HepG2 (cell line): ENCODE measurements around the gene NDRG2. TPM values are rescaled to one million over a fixed set of nuclear protein-coding genes. Genes with fewer than 3 reads are reported as not detected.

Experiments
- AHR ChIP-seq: IDR thresholded peaks from 2 replicates; pipeline ENCODE4 v1.6.1; 2018; ENCODE audit warnings: missing genetic modification reagents, missing compliant biosample characterization
- ELF1 ChIP-seq: sonication (generic); formaldehyde crosslinking; IDR thresholded peaks from 2 replicates; pipeline ENCODE4 v1.4.0; 2020; ENCODE audit warnings: missing genetic modification reagents
- FOXK1 ChIP-seq: sonication (generic); formaldehyde crosslinking; IDR thresholded peaks from 2 replicates; pipeline ENCODE4 v1.4.0; 2020; ENCODE audit warnings: low read depth, missing genetic modification reagents, borderline replicate concordance
- MIER2 ChIP-seq: IDR thresholded peaks from 2 replicates; pipeline ENCODE4 v1.6.1; 2016; ENCODE audit warnings: missing biosample characterization, missing genetic modification reagents
- NCOA1 ChIP-seq: sonication (generic); formaldehyde crosslinking; IDR thresholded peaks from 2 replicates; pipeline ENCODE4 v1.9.0; 2021; ENCODE audit warnings: missing genetic modification reagents
- RCOR2 ChIP-seq: IDR thresholded peaks from 2 replicates; pipeline ENCODE4 v1.6.1; 2016; ENCODE audit warnings: missing biosample characterization, missing genetic modification reagents
- SALL1 ChIP-seq: sonication (generic); formaldehyde crosslinking; IDR thresholded peaks from 2 replicates; pipeline ENCODE4 v1.8.0; 2022; ENCODE audit warnings: mild to moderate bottlenecking, missing genetic modification reagents
- SETDB1 ChIP-seq: sonication (generic); formaldehyde crosslinking; IDR thresholded peaks from 2 replicates; pipeline ENCODE4 v1.5.1; 2020; ENCODE audit warnings: missing genetic modification reagents, mild to moderate bottlenecking, borderline replicate concordance
- SOX5 ChIP-seq: IDR thresholded peaks from 2 replicates; pipeline ENCODE4 v1.6.1; 2016; ENCODE audit warnings: borderline replicate concordance
- SP5 ChIP-seq: IDR thresholded peaks from 2 replicates; pipeline ENCODE4 v1.6.1; 2016; ENCODE audit warnings: low read depth, borderline replicate concordance
- SPEN ChIP-seq: sonication (generic); formaldehyde crosslinking; IDR thresholded peaks from 2 replicates; pipeline ENCODE4 v1.5.1; 2020; ENCODE audit warnings: low read depth, mild to moderate bottlenecking, missing genetic modification reagents
- TEAD3 ChIP-seq: optimal IDR thresholded peaks from 2 replicates; pipeline ENCODE3; 2016; ENCODE audit warnings: borderline replicate concordance
- YEATS2 ChIP-seq: sonication (generic); formaldehyde crosslinking; IDR thresholded peaks from 2 replicates; pipeline ENCODE4 v1.4.0; 2020; ENCODE audit warnings: missing genetic modification reagents, borderline replicate concordance
- ZBTB20 ChIP-seq: sonication (generic); formaldehyde crosslinking; IDR thresholded peaks from 2 replicates; pipeline ENCODE4 v1.8.1; 2023; ENCODE audit warnings: missing genetic modification reagents, low read depth, mild to moderate bottlenecking, borderline replicate concordance
- ZBTB38 ChIP-seq: sonication (generic); formaldehyde crosslinking; IDR thresholded peaks from 2 replicates; pipeline ENCODE4 v1.5.1; 2020; ENCODE audit warnings: mild to moderate bottlenecking, missing genetic modification reagents
- ZBTB8A ChIP-seq: sonication (generic); formaldehyde crosslinking; IDR thresholded peaks from 2 replicates; pipeline ENCODE4 v1.4.0; 2020; ENCODE audit warnings: mild to moderate bottlenecking, low read depth, missing genetic modification reagents, borderline replicate concordance
- ZNF678 ChIP-seq: sonication (generic); formaldehyde crosslinking; IDR thresholded peaks from 2 replicates; pipeline ENCODE4 v1.4.0; 2020; ENCODE audit warnings: mild to moderate bottlenecking, missing genetic modification reagents
- ZNF761 ChIP-seq: sonication (generic); formaldehyde crosslinking; conservative IDR thresholded peaks from 2 replicates; pipeline ENCODE4 v1.4.0; 2020; ENCODE audit warnings: mild to moderate bottlenecking, missing genetic modification reagents
- polyA plus RNA-seq, 8 experiments: library from polyadenylated mRNA; depleted of rRNA in 3 of 8; stranded (reverse) in 7 of 8; unstranded in 1 of 8; fragments of >200 nt; fragmentation: Illumina TruSeq in 4 of 8; extraction: Trizol in 4 of 8; gene quantifications; 2 replicates each; pipeline versions ENCODE4 v1.2.1 to v1.2.3, GENCODE V29; 2011 to 2016; ENCODE audit warnings: low read depth in 4 of 8, missing spikeins in 1 of 8, mixed read lengths in 1 of 8; ENCODE audit not compliant: insufficient read depth in 1 of 8
- total RNA-seq, 5 experiments: library from RNA; depleted of rRNA; stranded (reverse); fragments of >200 nt; fragmentation: Illumina TruSeq; extraction: Trizol; gene quantifications; 2 replicates each; pipeline ENCODE4 v1.2.3, GENCODE V29; 2016; ENCODE audit warnings: low read depth in 1 of 5
- TF ChIP-seq, protein P1 (sequence below): sonication (generic); formaldehyde crosslinking; conservative IDR thresholded peaks from 2 replicates; pipeline ENCODE4 v1.8.0; 2022; ENCODE audit warnings: mild to moderate bottlenecking, moderate library complexity, missing genetic modification reagents
- TF ChIP-seq, protein P2 (sequence below): sonication (generic); formaldehyde crosslinking; IDR thresholded peaks from 2 replicates; pipeline ENCODE4 v1.4.0; 2020; ENCODE audit warnings: missing genetic modification reagents, borderline replicate concordance
- TF ChIP-seq, protein P3 (sequence below): sonication (generic); formaldehyde crosslinking; IDR thresholded peaks from 2 replicates; pipeline ENCODE4 v1.5.1; 2020; ENCODE audit warnings: mild to moderate bottlenecking, moderate library complexity, missing genetic modification reagents
- TF ChIP-seq, protein P4 (sequence below): sonication (generic); formaldehyde crosslinking; conservative IDR thresholded peaks from 2 replicates; pipeline ENCODE4 v1.8.1; 2023; ENCODE audit warnings: missing genetic modification reagents

The NDRG2 gene
- total and polyA plus RNA-seq, 2 of the 13 experiments (the other 11 are each of a cell fraction or from before 2014, with no cell fraction given): 27.2 to 189 TPM

DNA sequence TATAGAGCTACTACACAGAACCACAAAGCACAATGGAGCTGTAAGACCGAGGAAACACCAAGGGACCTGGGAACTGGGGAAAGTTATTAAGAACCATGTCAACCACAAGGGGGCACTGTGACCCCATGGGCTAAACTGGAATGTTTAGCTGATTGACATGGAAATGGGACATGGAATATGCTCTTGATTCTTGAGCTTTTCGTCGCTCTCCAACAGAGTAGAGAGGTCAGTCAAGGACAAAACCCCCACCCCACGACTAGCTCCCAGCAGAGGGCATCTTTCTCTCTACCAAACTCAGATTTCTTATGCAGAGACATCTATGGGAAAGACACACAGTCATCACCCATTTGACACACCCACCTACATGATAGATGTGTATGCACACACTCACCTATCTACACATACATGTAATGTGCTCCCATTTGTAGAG is 10.1 kb downstream of the NDRG2 start (continued):
- TF ChIP-seq ZNF678 (CRISPR knock-in tag): no peak
- TF ChIP-seq MIER2 (CRISPR knock-in tag): peak; percentile 61; the same call in 1 of the 2 replicates
- TF ChIP-seq ELF1 (CRISPR knock-in tag): peak; percentile 43; the same call in 1 of the 2 replicates
- TF ChIP-seq ZBTB8A (CRISPR knock-in tag): no peak
- TF ChIP-seq, protein P1, sequence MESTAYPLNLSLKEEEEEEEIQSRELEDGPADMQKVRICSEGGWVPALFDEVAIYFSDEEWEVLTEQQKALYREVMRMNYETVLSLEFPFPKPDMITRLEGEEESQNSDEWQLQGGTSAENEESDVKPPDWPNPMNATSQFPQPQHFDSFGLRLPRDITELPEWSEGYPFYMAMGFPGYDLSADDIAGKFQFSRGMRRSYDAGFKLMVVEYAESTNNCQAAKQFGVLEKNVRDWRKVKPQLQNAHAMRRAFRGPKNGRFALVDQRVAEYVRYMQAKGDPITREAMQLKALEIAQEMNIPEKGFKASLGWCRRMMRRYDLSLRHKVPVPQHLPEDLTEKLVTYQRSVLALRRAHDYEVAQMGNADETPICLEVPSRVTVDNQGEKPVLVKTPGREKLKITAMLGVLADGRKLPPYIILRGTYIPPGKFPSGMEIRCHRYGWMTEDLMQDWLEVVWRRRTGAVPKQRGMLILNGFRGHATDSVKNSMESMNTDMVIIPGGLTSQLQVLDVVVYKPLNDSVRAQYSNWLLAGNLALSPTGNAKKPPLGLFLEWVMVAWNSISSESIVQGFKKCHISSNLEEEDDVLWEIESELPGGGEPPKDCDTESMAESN: peak; percentile 66; the same call in 1 of the 2 replicates
- TF ChIP-seq, protein P2, sequence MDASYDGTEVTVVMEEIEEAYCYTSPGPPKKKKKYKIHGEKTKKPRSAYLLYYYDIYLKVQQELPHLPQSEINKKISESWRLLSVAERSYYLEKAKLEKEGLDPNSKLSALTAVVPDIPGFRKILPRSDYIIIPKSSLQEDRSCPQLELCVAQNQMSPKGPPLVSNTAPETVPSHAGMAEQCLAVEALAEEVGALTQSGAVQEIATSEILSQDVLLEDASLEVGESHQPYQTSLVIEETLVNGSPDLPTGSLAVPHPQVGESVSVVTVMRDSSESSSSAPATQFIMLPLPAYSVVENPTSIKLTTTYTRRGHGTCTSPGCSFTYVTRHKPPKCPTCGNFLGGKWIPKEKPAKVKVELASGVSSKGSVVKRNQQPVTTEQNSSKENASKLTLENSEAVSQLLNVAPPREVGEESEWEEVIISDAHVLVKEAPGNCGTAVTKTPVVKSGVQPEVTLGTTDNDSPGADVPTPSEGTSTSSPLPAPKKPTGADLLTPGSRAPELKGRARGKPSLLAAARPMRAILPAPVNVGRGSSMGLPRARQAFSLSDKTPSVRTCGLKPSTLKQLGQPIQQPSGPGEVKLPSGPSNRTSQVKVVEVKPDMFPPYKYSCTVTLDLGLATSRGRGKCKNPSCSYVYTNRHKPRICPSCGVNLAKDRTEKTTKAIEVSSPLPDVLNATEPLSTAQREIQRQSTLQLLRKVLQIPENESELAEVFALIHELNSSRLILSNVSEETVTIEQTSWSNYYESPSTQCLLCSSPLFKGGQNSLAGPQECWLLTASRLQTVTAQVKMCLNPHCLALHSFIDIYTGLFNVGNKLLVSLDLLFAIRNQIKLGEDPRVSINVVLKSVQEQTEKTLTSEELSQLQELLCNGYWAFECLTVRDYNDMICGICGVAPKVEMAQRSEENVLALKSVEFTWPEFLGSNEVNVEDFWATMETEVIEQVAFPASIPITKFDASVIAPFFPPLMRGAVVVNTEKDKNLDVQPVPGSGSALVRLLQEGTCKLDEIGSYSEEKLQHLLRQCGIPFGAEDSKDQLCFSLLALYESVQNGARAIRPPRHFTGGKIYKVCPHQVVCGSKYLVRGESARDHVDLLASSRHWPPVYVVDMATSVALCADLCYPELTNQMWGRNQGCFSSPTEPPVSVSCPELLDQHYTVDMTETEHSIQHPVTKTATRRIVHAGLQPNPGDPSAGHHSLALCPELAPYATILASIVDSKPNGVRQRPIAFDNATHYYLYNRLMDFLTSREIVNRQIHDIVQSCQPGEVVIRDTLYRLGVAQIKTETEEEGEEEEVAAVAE (CRISPR knock-in tag): peak; percentile 58; the same call in 1 of the 2 replicates
- TF ChIP-seq SPEN: 0 out of 2 replicates have a peak, but pooled peaks have one; percentile 24
- TF ChIP-seq RCOR2 (CRISPR knock-in tag): 0 out of 2 replicates have a peak, but pooled peaks have one; percentile 39
- TF ChIP-seq SOX5 (CRISPR knock-in tag): 0 out of 2 replicates have a peak, but pooled peaks have one; percentile 21
- TF ChIP-seq TEAD3: peak; percentile 97
- no peak for TF ChIP-seq ZNF761 (CRISPR knock-in tag)
- TF ChIP-seq SP5 (CRISPR knock-in tag): peak; percentile 12; the same call in 1 of the 2 replicates
- TF ChIP-seq, protein P3, sequence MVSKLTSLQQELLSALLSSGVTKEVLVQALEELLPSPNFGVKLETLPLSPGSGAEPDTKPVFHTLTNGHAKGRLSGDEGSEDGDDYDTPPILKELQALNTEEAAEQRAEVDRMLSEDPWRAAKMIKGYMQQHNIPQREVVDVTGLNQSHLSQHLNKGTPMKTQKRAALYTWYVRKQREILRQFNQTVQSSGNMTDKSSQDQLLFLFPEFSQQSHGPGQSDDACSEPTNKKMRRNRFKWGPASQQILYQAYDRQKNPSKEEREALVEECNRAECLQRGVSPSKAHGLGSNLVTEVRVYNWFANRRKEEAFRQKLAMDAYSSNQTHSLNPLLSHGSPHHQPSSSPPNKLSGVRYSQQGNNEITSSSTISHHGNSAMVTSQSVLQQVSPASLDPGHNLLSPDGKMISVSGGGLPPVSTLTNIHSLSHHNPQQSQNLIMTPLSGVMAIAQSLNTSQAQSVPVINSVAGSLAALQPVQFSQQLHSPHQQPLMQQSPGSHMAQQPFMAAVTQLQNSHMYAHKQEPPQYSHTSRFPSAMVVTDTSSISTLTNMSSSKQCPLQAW (CRISPR knock-in tag): peak; percentile 35; the same call in 1 of the 2 replicates
- 0 out of 2 replicates have a peak, but pooled peaks have one; percentile 53 for TF ChIP-seq NCOA1
- TF ChIP-seq SETDB1 (CRISPR knock-in tag): no peak
- peak; percentile 38; the same call in 1 of the 2 replicates for TF ChIP-seq FOXK1 (CRISPR knock-in tag)
- TF ChIP-seq ZBTB38 (CRISPR knock-in tag): peak; percentile 32; the same call in 1 of the 2 replicates
- peak; percentile 60; the same call in 1 of the 2 replicates for TF ChIP-seq YEATS2 (CRISPR knock-in tag)
- TF ChIP-seq, protein P4, sequence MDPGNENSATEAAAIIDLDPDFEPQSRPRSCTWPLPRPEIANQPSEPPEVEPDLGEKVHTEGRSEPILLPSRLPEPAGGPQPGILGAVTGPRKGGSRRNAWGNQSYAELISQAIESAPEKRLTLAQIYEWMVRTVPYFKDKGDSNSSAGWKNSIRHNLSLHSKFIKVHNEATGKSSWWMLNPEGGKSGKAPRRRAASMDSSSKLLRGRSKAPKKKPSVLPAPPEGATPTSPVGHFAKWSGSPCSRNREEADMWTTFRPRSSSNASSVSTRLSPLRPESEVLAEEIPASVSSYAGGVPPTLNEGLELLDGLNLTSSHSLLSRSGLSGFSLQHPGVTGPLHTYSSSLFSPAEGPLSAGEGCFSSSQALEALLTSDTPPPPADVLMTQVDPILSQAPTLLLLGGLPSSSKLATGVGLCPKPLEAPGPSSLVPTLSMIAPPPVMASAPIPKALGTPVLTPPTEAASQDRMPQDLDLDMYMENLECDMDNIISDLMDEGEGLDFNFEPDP: no peak
- TF ChIP-seq SALL1 (CRISPR knock-in tag): peak; percentile 42
- TF ChIP-seq ZBTB20 (CRISPR knock-in tag): no peak
- no peak for TF ChIP-seq AHR (CRISPR knock-in tag)
